WI38 (cell line): ENCODE results near the gene COL12A1.

Experiments
- H3K4me3 ChIP-seq: 2 replicates; pipeline ENCODE4 v1.5.1; 2011; ENCODE audit warnings: low read depth, mild to moderate bottlenecking, control low read depth, low read length
- CTCF ChIP-seq: IDR thresholded peaks from 2 replicates; pipeline ENCODE4 v1.5.1; 2012; ENCODE audit warnings: low read depth, mild to moderate bottlenecking, control low read depth, low read length

Gene COL12A1

GRCh38 chr6:75106426-75106825 lies 99.4 kb downstream of the COL12A1 start:
- no peak overlapping the region for H3K4me3 ChIP-seq
- TF ChIP-seq CTCF = no peak

GRCh38 chr6:75103431-75103830 lies 102.4 kb downstream of the COL12A1 start:
- no peak for TF ChIP-seq CTCF
- no peak overlapping the region for H3K4me3 ChIP-seq

- TF ChIP-seq CTCF = no peak
These were observed 103.6 kb downstream of the COL12A1 start for GRCh38 chr6:75102301-75102700.

GRCh38 chr6:75101896-75102295 lies 104.0 kb downstream of the COL12A1 start:
- TF ChIP-seq CTCF = no peak
- no peak overlapping the region for H3K4me3 ChIP-seq

More at GRCh38 chr6:75102301-75102700, 103.6 kb downstream of the COL12A1 start:
- no peak overlapping the region for H3K4me3 ChIP-seq

- no peak for TF ChIP-seq CTCF
- no peak overlapping the region for H3K4me3 ChIP-seq
These were observed 107.1 kb downstream of the COL12A1 start for GRCh38 chr6:75098709-75099108.

GRCh38 chr6:75096966-75097365 lies 108.9 kb downstream of the COL12A1 start:
- no peak for TF ChIP-seq CTCF
- no peak overlapping the region for H3K4me3 ChIP-seq

GRCh38 chr6:75094614-75095200 lies 111.1 kb downstream of the COL12A1 start:
- TF ChIP-seq CTCF = no peak

More at GRCh38 chr6:75094614-75095200, 111.1 kb downstream of the COL12A1 start:
- H3K4me3 ChIP-seq = no peak overlapping the region
